ENCODE measurements around the gene STRN4. TPM values are rescaled to one million over a fixed set of nuclear protein-coding genes. Genes with fewer than 3 reads are reported as not detected.
"Not testable (repeated sequence)": the region's sequence is repeated elsewhere in the genome, so short reads cannot be mapped to it uniquely, and the experiment has no call there.

Gene STRN4
- total and polyA plus RNA-seq, 2 experiments from 2014 or later: 98.4 to 144 TPM

- no peak overlapping the region for H3K4me3 ChIP-seq
- peak; percentile 38 for TF ChIP-seq CTCF (IDR thresholded peaks at IDR 0.05; ENCODE audit: low read depth, low read length)
- H3K27me3 ChIP-seq: no peaks in the 10 kb centered on the region
- DNase-seq (ENCODE audit: low read depth in 1 of 2, low spot score in 1 of 2): peak; percentile 40 to 95
- peaks cover 9% of the 10 kb centered on the region for H3K4me1 ChIP-seq (ENCODE audit: low read depth)
- H3K9me3 ChIP-seq (ENCODE audit: low read depth): no peaks in the 10 kb centered on the region
- peaks cover 2% of the 10 kb centered on the region for H3K36me3 ChIP-seq
- H3K27ac ChIP-seq: peak overlapping the region; percentile 1
These were observed 38.2 kb upstream of the STRN4 start for GRCh38 chr19:46784262-46785053.

GRCh38 chr19:46783670-46784069 lies 37.4 kb upstream of the STRN4 start:
- Histone ChIP-seq H3K27me3 (no peaks in the 10 kb centered on the region), H3K9me3 (ENCODE audit: low read depth) (no peaks in the 10 kb centered on the region), H3K4me3 (no peak overlapping the region), H3K27ac (no peak overlapping the region), H3K4me1 (ENCODE audit: low read depth) (peaks cover 9% of the 10 kb centered on the region), H3K36me3 (peaks cover 2% of the 10 kb centered on the region)
- TF ChIP-seq CTCF (IDR thresholded peaks at IDR 0.05; ENCODE audit: low read depth, low read length): no peak
- DNase-seq (ENCODE audit: low read depth in 1 of 2, low spot score in 1 of 2): no peak

GRCh38 chr19:46782355-46783019 lies 36.2 kb upstream of the STRN4 start:
- no peaks in the 10 kb centered on the region for H3K27me3 ChIP-seq
- TF ChIP-seq CTCF (IDR thresholded peaks at IDR 0.05; ENCODE audit: low read depth, low read length): no peak
- no peak for DNase-seq (ENCODE audit: low read depth in 1 of 2, low spot score in 1 of 2)
- no peak overlapping the region for H3K4me3 ChIP-seq
- H3K36me3 ChIP-seq: peaks cover 7% of the 10 kb centered on the region
- no peaks in the 10 kb centered on the region for H3K9me3 ChIP-seq (ENCODE audit: low read depth)
- peaks cover 9% of the 10 kb centered on the region for H3K4me1 ChIP-seq (ENCODE audit: low read depth)
- no peak overlapping the region for H3K27ac ChIP-seq

- not testable (repeated sequence) for H3K27ac ChIP-seq; H3K4me3 ChIP-seq; H3K27me3 ChIP-seq; DNase-seq (ENCODE audit: low read depth in 1 of 2, low spot score in 1 of 2); H3K4me1 ChIP-seq (ENCODE audit: low read depth); H3K9me3 ChIP-seq (ENCODE audit: low read depth)
- peaks cover 15% of the 10 kb centered on the region for H3K36me3 ChIP-seq
These were observed 31.9 kb upstream of the STRN4 start for GRCh38 chr19:46777956-46778645.

- no peak for TF ChIP-seq CTCF (IDR thresholded peaks at IDR 0.05; ENCODE audit: low read depth, low read length)
- H3K4me1 ChIP-seq (ENCODE audit: low read depth): no peaks in the 10 kb centered on the region
- no peak for DNase-seq (ENCODE audit: low read depth in 1 of 2, low spot score in 1 of 2)
- no peaks in the 10 kb centered on the region for H3K9me3 ChIP-seq (ENCODE audit: low read depth)
- no peak overlapping the region for H3K27ac ChIP-seq
- peaks cover 13% of the 10 kb centered on the region for H3K36me3 ChIP-seq
- no peaks in the 10 kb centered on the region for H3K27me3 ChIP-seq
- no peak overlapping the region for H3K4me3 ChIP-seq
These were observed 31.0 kb upstream of the STRN4 start for GRCh38 chr19:46776927-46777911.
